ENCODE data around the gene CCT5. TPM values are rescaled to one million over a fixed set of nuclear protein-coding genes. Genes with fewer than 3 reads are reported as not detected.

Gene CCT5
- 466 and 512 TPM in 2 replicates for total RNA-seq (ENCODE audit: low replicate concordance)

DNA sequence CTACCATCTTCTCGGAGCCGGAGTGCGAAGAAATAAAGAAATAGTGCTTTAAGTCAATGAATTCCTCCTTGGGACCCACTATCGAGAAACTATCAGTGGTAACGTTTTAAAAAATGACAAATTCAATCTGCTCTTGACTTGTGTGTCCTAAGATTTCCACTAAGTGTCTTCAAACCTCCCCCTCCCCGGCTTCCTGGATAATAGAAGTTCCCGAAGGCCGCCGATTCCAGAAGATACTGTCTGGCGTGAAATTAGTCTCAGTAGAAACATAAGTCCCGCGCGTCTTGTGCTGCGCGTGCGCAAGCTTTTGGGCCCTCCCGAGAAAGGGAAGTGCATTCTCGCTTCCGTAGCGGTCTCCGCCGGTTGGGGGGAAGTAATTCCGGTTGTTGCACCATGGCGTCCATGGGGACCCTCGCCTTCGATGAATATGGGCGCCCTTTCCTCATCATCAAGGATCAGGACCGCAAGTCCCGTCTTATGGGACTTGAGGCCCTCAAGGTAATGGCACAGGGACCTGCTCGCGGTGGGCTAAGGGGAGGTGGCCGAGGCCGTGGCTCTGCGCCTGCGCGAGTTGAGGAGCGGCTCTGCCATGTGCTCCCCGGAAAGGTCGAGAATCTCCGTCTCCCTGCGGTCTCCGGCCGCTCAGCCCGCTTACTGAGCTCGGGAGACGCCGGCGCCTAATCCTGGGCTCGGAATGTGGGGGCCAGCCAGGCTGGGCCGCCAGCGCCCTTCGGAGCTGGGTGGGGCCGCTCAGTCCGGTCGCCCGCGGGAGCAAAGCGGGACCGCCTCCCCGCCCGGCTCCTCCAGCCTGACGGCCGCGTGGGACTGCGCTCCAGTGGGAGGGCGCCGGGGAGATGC is at the start of gene CCT5:
Gene CCT5 (plus strand): TSS at position 333 of the 858 bp plus-strand sequence. CDS start 61 bp downstream, at position 394.

DNA sequence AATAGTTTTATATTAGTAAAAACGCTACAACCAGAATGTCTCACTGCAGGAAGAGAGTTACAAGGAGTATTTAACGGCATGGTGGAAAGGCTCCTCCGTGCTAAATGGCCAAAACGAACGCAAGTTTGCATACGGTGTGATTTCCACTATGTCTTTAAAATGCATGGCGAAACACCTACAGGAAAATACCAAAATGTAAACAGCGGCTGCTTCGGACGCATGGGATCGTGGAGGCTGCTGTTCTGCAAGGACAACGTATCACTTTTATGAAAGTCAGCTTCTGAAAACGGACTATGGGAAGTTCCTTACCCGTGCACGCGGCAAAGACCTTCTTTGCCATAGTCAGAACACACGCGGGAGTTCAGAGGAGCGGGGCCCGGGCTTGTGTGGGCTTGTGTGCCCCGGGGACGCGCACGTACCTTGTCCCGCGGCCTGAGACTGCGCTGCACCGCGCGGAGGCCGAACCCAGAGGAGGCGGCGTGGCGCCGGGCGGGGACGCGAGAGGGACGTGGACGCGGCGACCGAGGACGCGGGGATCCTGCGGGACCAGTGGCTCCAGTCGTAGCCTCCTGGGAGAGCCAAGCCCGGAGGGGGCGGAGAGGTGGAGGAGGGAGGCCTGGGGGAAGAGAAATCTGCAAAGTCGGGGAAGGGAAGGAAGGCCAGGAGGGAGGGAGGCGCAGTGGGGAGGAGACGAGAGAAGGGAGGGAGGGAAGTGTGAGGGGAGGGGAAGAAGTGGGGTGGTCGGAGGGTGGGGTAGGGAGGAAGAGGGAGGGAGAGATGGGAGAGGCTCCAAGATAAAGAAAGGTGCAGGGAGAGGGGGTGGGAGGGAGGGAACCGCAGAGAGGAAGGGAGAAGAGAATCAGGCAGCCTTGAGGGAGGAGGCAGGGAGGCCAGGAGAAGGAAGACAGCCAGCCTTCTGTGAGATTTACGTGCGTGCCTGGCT is 57.4 kb downstream of the CCT5 start, which contains the start of gene CMBL:
Gene CMBL (minus strand): TSS at position 697 of the 943 bp plus-strand sequence. CDS start 17,140 bp downstream, outside the sequence.

Other genes starting within 250 kb of the CCT5 start
- gene ATPSCKMT, start 392 bp upstream of the CCT5 start, total RNA-seq (ENCODE audit: low replicate concordance), result 20.3 and 24.6 TPM in 2 replicates
- 6.2 and 21.6 TPM in 2 replicates for gene CMBL, start 57.6 kb downstream of the CCT5 start, total RNA-seq (ENCODE audit: low replicate concordance)
- 42.5 and 105 TPM in 2 replicates for gene MARCHF6, start 103.4 kb downstream of the CCT5 start, total RNA-seq (ENCODE audit: low replicate concordance)
- 0.15 TPM in 1 of 2 replicates, not detected in the other for gene ROPN1L, start 191.6 kb downstream of the CCT5 start, total RNA-seq (ENCODE audit: low replicate concordance)

Data from smooth muscle cell of the coronary artery (primary cell).